Activated CD4-positive, alpha-beta T cell treated with anti-CD3 and anti-CD28 coated beads, Interleukin-2, Interleukin-6, amounts not matched to agents 100 ng/mL and 50 ng/mL, durations not matched to agents 16 hours and 8 hours (primary cell): ENCODE results near the gene PCDHGB1.
"Not testable (repeated sequence)": the region's sequence is repeated elsewhere in the genome, so short reads cannot be mapped to it uniquely, and the experiment has no call there.

Experiments
- DNase-seq: peaks from one replicate; pipeline ENCODE4 v3.0.0-alpha.2; 2020

The PCDHGB1 gene

GRCh38 chr5:141349917-141350619 lies at the start of gene PCDHGB1:
TSS of gene PCDHGB1 (plus strand) at chr5:141350099. CDS start at chr5:141350261, 162 bp downstream.
- peak; percentile 35 for DNase-seq

- no peak for DNase-seq
These were observed 46.1 kb upstream of the PCDHGB1 start, which contains the start of gene SLC25A2 for GRCh38 chr5:141303756-141304155. TSS of gene SLC25A2 (minus strand) at chr5:141304049. CDS start at chr5:141303865, 184 bp downstream.

- no peak for DNase-seq
These were observed 43.3 kb upstream of the PCDHGB1 start for GRCh38 chr5:141306630-141307029.

GRCh38 chr5:141313711-141314110 lies 36.2 kb upstream of the PCDHGB1 start:
- no peak for DNase-seq

GRCh38 chr5:141316963-141317362 lies 32.9 kb upstream of the PCDHGB1 start:
- not testable (repeated sequence) for DNase-seq

GRCh38 chr5:141319202-141319601 lies 30.7 kb upstream of the PCDHGB1 start:
- no peak for DNase-seq

GRCh38 chr5:141319699-141320098 lies 30.2 kb upstream of the PCDHGB1 start:
- no peak for DNase-seq

- peak; percentile 94 for DNase-seq
These were observed 29.4 kb upstream of the PCDHGB1 start, which contains the start of gene TAF7 for GRCh38 chr5:141320225-141321169. TSS of gene TAF7 (minus strand) at chr5:141320784. CDS start at chr5:141320044, 740 bp downstream.

- no peak for DNase-seq
These were observed 27.6 kb upstream of the PCDHGB1 start for GRCh38 chr5:141322261-141322660.

GRCh38 chr5:141326088-141326854 lies 23.6 kb upstream of the PCDHGB1 start:
- peak; percentile 62 for DNase-seq

- no peak for DNase-seq
These were observed 21.7 kb upstream of the PCDHGB1 start for GRCh38 chr5:141328231-141328630.

- DNase-seq = peak; percentile 20
These were observed 19.4 kb upstream of the PCDHGB1 start, which contains the start of gene PCDHGA1 for GRCh38 chr5:141330299-141331080. TSS of gene PCDHGA1 (plus strand) at chr5:141330514.

- DNase-seq = not testable (repeated sequence)
These were observed 17.3 kb upstream of the PCDHGB1 start for GRCh38 chr5:141332571-141332970.

GRCh38 chr5:141338538-141339306 lies 11.2 kb upstream of the PCDHGB1 start, which contains the start of gene PCDHGA2:
TSS of gene PCDHGA2 (plus strand) at chr5:141338760.
- peak; percentile 9 for DNase-seq

GRCh38 chr5:141340781-141341354 lies 9.0 kb upstream of the PCDHGB1 start:
- DNase-seq = not testable (repeated sequence)

- DNase-seq = no peak
These were observed 7.1 kb upstream of the PCDHGB1 start for GRCh38 chr5:141342773-141343172.

- peak; percentile 30 for DNase-seq
These were observed 6.5 kb upstream of the PCDHGB1 start, which contains the start of gene PCDHGA3 for GRCh38 chr5:141343242-141343952. TSS of gene PCDHGA3 (plus strand) at chr5:141343829. CDS start at chr5:141344034, 205 bp downstream.

- no peak for DNase-seq
These were observed 5.9 kb upstream of the PCDHGB1 start for GRCh38 chr5:141343953-141344463.

- no peak for DNase-seq
These were observed 4.6 kb upstream of the PCDHGB1 start for GRCh38 chr5:141345327-141345726.
